HepG2 (cell line): Measurements from ENCODE around the gene ZCCHC3. TPM values are rescaled to one million over a fixed set of nuclear protein-coding genes. Genes with fewer than 3 reads are reported as not detected.

Experiments
- AGO1 ChIP-seq: fragments of 200-400 bp; formaldehyde crosslinking; IDR thresholded peaks from 2 replicates; pipeline ENCODE4 v1.6.1; 2017; ENCODE audit warnings: mild to moderate bottlenecking, low read depth, low read length, moderate library complexity; ENCODE audit not compliant: poor library complexity, severe bottlenecking
- ATRX ChIP-seq: sonication (generic); formaldehyde crosslinking; IDR thresholded peaks from 2 replicates; pipeline ENCODE4 v1.4.0; 2020; ENCODE audit warnings: missing genetic modification reagents, borderline replicate concordance
- ERF ChIP-seq: IDR thresholded peaks from 2 replicates; pipeline ENCODE4 v1.6.1; 2018; ENCODE audit warnings: missing biosample characterization, missing genetic modification reagents
- FOXK2 ChIP-seq: fragments of 450-650 bp; IDR thresholded peaks from 2 replicates; pipeline ENCODE4 v1.6.1; 2016
- KLF6 ChIP-seq: IDR thresholded peaks from 2 replicates; pipeline ENCODE4 v1.8.0; 2016; ENCODE audit warnings: missing biosample characterization, missing genetic modification reagents
- MAFK ChIP-seq, 2 experiments: IDR thresholded peaks in 1 of 2; conservative IDR thresholded peaks in 1 of 2; 2 replicates each; pipeline ENCODE4 v1.6.1; 2011; ENCODE audit warnings: improper control_type of control experiment in 2 of 2, low read length in 2 of 2
- NR1H2 ChIP-seq: sonication (generic); formaldehyde crosslinking; IDR thresholded peaks from 2 replicates; pipeline ENCODE4 v1.8.1; 2022; ENCODE audit warnings: low read depth, missing genetic modification reagents, borderline replicate concordance
- PHF20 ChIP-seq: sonication (generic); formaldehyde crosslinking; IDR thresholded peaks from 2 replicates; pipeline ENCODE4 v1.5.0; 2020; ENCODE audit warnings: mild to moderate bottlenecking, missing genetic modification reagents
- PRDM15 ChIP-seq: sonication (generic); formaldehyde crosslinking; IDR thresholded peaks from 2 replicates; pipeline ENCODE4 v1.4.0; 2020; ENCODE audit warnings: missing genetic modification reagents
- ZFAT ChIP-seq: sonication (generic); formaldehyde crosslinking; conservative IDR thresholded peaks from 2 replicates; pipeline ENCODE4 v1.8.1; 2023; ENCODE audit warnings: missing genetic modification reagents, inconsistent platforms
- ZNF251 ChIP-seq: sonication (generic); formaldehyde crosslinking; IDR thresholded peaks from 2 replicates; pipeline ENCODE4 v1.9.0; 2021; ENCODE audit warnings: mild to moderate bottlenecking, missing genetic modification reagents
- ZNF430 ChIP-seq: sonication (generic); formaldehyde crosslinking; IDR thresholded peaks from 2 replicates; pipeline ENCODE4 v1.9.0; 2021; ENCODE audit warnings: mild to moderate bottlenecking, missing genetic modification reagents
- ZNF441 ChIP-seq: sonication (generic); formaldehyde crosslinking; IDR thresholded peaks from 2 replicates; pipeline ENCODE4 v1.7.0; 2021; ENCODE audit warnings: missing genetic modification reagents, borderline replicate concordance
- ZNF577 ChIP-seq: sonication (generic); formaldehyde crosslinking; IDR thresholded peaks from 2 replicates; pipeline ENCODE4 v1.4.0; 2020; ENCODE audit warnings: mild to moderate bottlenecking, low read depth, missing genetic modification reagents, borderline replicate concordance
- ZNF740 ChIP-seq: sonication (generic); formaldehyde crosslinking; IDR thresholded peaks from 2 replicates; pipeline ENCODE4 v1.4.0; 2020; ENCODE audit warnings: missing genetic modification reagents
- ZNF772 ChIP-seq: sonication (generic); formaldehyde crosslinking; IDR thresholded peaks from 2 replicates; pipeline ENCODE4 v1.5.0; 2020; ENCODE audit warnings: mild to moderate bottlenecking, missing genetic modification reagents
- polyA plus RNA-seq, 8 experiments: library from polyadenylated mRNA; depleted of rRNA in 3 of 8; stranded (reverse) in 7 of 8; unstranded in 1 of 8; fragments of >200 nt; fragmentation: Illumina TruSeq in 4 of 8; extraction: Trizol in 4 of 8; gene quantifications; 2 replicates each; pipeline versions ENCODE4 v1.2.1 to v1.2.3, GENCODE V29; 2011 to 2016; ENCODE audit warnings: low read depth in 4 of 8, missing spikeins in 1 of 8, mixed read lengths in 1 of 8; ENCODE audit not compliant: insufficient read depth in 1 of 8
- total RNA-seq, 5 experiments: library from RNA; depleted of rRNA; stranded (reverse); fragments of >200 nt; fragmentation: Illumina TruSeq; extraction: Trizol; gene quantifications; 2 replicates each; pipeline ENCODE4 v1.2.3, GENCODE V29; 2016; ENCODE audit warnings: low read depth in 1 of 5
- TF ChIP-seq, protein P1 (sequence below): sonication (generic); formaldehyde crosslinking; IDR thresholded peaks from 2 replicates; pipeline ENCODE4 v1.4.0; 2020; ENCODE audit warnings: missing genetic modification reagents
- TF ChIP-seq, protein P2 (sequence below): sonication (generic); formaldehyde crosslinking; IDR thresholded peaks from 2 replicates; pipeline ENCODE4 v1.4.0; 2020; ENCODE audit warnings: missing genetic modification reagents, borderline replicate concordance

Gene ZCCHC3
- total and polyA plus RNA-seq, 2 of the 13 experiments (the other 11 are each of a cell fraction or from before 2014, with no cell fraction given): 46.6 to 63.0 TPM

DNA sequence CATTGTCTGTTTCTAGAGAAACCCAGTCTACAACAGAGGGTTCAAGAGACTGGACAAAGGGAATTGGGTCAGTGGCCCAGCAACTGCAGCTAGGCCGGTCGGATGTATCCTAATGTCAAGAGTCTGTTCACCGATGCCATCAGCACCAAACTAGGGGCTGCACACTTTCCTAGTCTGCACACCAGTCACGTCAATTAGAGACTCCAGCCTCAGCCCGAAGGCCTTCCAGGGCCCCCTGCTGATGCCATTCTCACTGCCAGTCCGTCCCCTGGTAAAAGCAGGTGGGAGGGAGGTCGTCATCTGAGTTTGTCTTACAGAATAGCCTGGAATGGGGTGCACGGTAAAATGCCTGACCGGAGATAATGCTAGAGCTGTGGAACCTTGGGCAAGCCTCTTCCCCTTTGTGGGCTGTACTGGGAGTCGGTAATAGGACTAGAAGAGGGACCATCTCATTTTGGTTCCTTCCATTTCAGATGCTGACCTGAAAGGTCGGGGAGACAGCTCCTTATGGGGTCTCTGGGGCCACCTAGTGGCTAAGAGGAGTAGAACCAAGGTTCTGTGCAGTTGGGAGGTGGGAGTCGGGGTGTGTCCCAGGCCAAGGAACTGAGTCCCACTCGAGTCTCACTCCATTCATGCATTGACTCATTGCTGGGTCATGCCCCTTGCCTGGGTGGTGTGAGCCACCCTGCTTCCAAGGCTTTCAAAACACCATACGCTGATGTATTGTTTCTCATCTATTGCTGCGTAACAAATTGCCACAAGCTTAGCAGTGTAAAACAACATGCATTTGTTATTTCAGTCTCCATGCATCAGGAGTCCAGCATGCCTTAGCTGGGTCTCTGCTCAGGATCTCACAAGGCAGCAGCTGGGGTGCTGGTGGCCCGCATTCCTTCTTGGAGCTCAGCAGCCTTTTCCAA, 33.1 kb downstream of the ZCCHC3 start (continued):
- no peak for TF ChIP-seq MAFK (conservative IDR thresholded peaks at IDR 0.05 in 1 of 2, IDR thresholded peaks at IDR 0.05 in 1 of 2; ENCODE audit: low read length in 2 of 2)
- no peak for TF ChIP-seq ZNF772 (CRISPR knock-in tag)
- TF ChIP-seq, protein P1, sequence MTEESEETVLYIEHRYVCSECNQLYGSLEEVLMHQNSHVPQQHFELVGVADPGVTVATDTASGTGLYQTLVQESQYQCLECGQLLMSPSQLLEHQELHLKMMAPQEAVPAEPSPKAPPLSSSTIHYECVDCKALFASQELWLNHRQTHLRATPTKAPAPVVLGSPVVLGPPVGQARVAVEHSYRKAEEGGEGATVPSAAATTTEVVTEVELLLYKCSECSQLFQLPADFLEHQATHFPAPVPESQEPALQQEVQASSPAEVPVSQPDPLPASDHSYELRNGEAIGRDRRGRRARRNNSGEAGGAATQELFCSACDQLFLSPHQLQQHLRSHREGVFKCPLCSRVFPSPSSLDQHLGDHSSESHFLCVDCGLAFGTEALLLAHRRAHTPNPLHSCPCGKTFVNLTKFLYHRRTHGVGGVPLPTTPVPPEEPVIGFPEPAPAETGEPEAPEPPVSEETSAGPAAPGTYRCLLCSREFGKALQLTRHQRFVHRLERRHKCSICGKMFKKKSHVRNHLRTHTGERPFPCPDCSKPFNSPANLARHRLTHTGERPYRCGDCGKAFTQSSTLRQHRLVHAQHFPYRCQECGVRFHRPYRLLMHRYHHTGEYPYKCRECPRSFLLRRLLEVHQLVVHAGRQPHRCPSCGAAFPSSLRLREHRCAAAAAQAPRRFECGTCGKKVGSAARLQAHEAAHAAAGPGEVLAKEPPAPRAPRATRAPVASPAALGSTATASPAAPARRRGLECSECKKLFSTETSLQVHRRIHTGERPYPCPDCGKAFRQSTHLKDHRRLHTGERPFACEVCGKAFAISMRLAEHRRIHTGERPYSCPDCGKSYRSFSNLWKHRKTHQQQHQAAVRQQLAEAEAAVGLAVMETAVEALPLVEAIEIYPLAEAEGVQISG: peak; percentile 49
- no peak for TF ChIP-seq FOXK2
- TF ChIP-seq, protein P2, sequence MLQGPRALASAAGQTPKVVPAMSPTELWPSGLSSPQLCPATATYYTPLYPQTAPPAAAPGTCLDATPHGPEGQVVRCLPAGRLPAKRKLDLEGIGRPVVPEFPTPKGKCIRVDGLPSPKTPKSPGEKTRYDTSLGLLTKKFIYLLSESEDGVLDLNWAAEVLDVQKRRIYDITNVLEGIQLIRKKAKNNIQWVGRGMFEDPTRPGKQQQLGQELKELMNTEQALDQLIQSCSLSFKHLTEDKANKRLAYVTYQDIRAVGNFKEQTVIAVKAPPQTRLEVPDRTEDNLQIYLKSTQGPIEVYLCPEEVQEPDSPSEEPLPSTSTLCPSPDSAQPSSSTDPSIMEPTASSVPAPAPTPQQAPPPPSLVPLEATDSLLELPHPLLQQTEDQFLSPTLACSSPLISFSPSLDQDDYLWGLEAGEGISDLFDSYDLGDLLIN (CRISPR knock-in tag): peak; percentile 51; the same call in 1 of the 2 replicates
- TF ChIP-seq ERF: peak; percentile 24; the same call in 1 of the 2 replicates
- TF ChIP-seq AGO1: no peak
- TF ChIP-seq ZNF577 (CRISPR knock-in tag): 0 out of 2 replicates have a peak, but pooled peaks have one; percentile 55
- no peak for TF ChIP-seq PRDM15 (CRISPR knock-in tag)
- no peak for TF ChIP-seq ZNF430 (CRISPR knock-in tag)
- no peak for TF ChIP-seq ZNF740 (CRISPR knock-in tag)
- TF ChIP-seq ATRX (CRISPR knock-in tag): no peak
- peak; percentile 74; the same call in 1 of the 2 replicates for TF ChIP-seq ZNF251 (CRISPR knock-in tag)
- no peak; the same call in 1 of the 2 replicates for TF ChIP-seq KLF6 (CRISPR knock-in tag)
- TF ChIP-seq ZNF441: no peak
- no peak for TF ChIP-seq ZFAT
- no peak for TF ChIP-seq NR1H2 (CRISPR knock-in tag)
- TF ChIP-seq PHF20 (CRISPR knock-in tag): no peak
